DOHH2 (cell line): Measurements from ENCODE around the gene BCKDHA.
"Not testable (repeated sequence)": the region's sequence is repeated elsewhere in the genome, so short reads cannot be mapped to it uniquely, and the experiment has no call there.

Experiments used
- H3F3A ChIP-seq: fragments of 200-600 bp; sonication (generic), shearing (Covaris generic); 2 replicates; pipeline ENCODE4 v1.6.0; 2016; ENCODE audit warnings: antibody characterized with exemption, mild to moderate bottlenecking; ENCODE audit not compliant: control insufficient read depth, insufficient read depth
- H3K27ac ChIP-seq: fragments of 200-600 bp; sonication (generic); 2 replicates; pipeline ENCODE4 v1.5.1; 2014; ENCODE audit warnings: low read depth, mild to moderate bottlenecking, low read length, moderate library complexity
- H3K27me3 ChIP-seq: fragments of 200-600 bp; sonication (generic); 2 replicates; pipeline ENCODE4 v1.6.1; 2014; ENCODE audit warnings: mild to moderate bottlenecking, low read length, mixed read lengths; ENCODE audit not compliant: control insufficient read depth
- H3K36me3 ChIP-seq: fragments of 200-600 bp; sonication (generic); 2 replicates; pipeline ENCODE4 v1.6.1; 2014; ENCODE audit warnings: mild to moderate bottlenecking, low read length, moderate library complexity, mixed read lengths; ENCODE audit not compliant: control insufficient read depth
- H3K4me1 ChIP-seq: fragments of 200-600 bp; sonication (generic); 2 replicates; pipeline ENCODE4 v1.6.1; 2014; ENCODE audit warnings: mild to moderate bottlenecking, low read length, mixed read lengths; ENCODE audit not compliant: control insufficient read depth
- H3K4me2 ChIP-seq: fragments of 200-600 bp; sonication (generic); 2 replicates; pipeline ENCODE4 v1.6.0; 2014; ENCODE audit warnings: mild to moderate bottlenecking, low read length, moderate library complexity
- H3K4me3 ChIP-seq: fragments of 200-600 bp; sonication (generic); 2 replicates; pipeline ENCODE4 v1.5.1; 2014; ENCODE audit warnings: mild to moderate bottlenecking, low read length, mixed read lengths
- H3K79me2 ChIP-seq: fragments of 200-600 bp; sonication (generic); 2 replicates; pipeline ENCODE4 v1.6.1; 2014; ENCODE audit warnings: mild to moderate bottlenecking, low read length, mixed read lengths; ENCODE audit not compliant: control insufficient read depth
- H3K9me2 ChIP-seq: fragments of 200-600 bp; sonication (generic); replicated peaks from 2 replicates; pipeline ENCODE4 v1.6.1; 2014; ENCODE audit warnings: mild to moderate bottlenecking, low read length, mixed read lengths; ENCODE audit not compliant: control insufficient read depth
- H3K9me3 ChIP-seq: fragments of 200-600 bp; sonication (generic); 2 replicates; pipeline ENCODE4 v1.6.1; 2014; ENCODE audit warnings: antibody characterized with exemption, low read length, mixed read lengths; ENCODE audit not compliant: control insufficient read depth, insufficient read depth
- H4K20me1 ChIP-seq: fragments of 200-600 bp; sonication (generic); 2 replicates; pipeline ENCODE4 v1.6.0; 2014; ENCODE audit warnings: low read depth, mild to moderate bottlenecking, antibody characterized with exemption, low read length, moderate library complexity; ENCODE audit not compliant: control insufficient read depth, insufficient read depth
- EZH2phosphoT487 ChIP-seq: fragments of 200-600 bp; sonication (generic); IDR thresholded peaks from 2 replicates; pipeline ENCODE4 v1.6.1; 2017; ENCODE audit warnings: borderline replicate concordance, mild to moderate bottlenecking, antibody characterized with exemption, low read length, moderate library complexity, mixed read lengths
- TF ChIP-seq, protein P1 (sequence below): fragments of 200-600 bp; sonication (generic); IDR thresholded peaks from one replicate; pipeline ENCODE4 v1.5.1; 2014; ENCODE audit warnings: antibody characterized with exemption, mild to moderate bottlenecking, low read depth, low read length; ENCODE audit not compliant: poor library complexity, severe bottlenecking

BCKDHA gene

DNA sequence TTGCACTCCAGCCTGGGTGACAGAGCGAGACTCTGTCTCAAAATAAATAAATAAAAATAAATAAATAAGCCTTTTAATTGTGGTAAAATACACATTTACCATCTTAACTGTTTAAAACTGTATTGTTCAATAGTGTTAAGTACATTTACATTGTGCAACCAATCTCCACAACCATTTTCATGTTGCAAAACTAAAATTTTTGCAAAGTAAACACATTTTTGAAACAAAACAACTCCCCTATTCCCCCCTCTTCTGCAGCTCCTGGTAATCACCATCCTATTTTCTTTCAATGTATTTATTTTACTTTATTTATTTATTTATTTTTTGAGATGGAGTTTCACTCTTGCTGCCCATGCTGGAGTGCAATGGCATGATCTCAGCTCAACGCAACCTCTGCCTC is 27.8 kb upstream of the BCKDHA start:
- Histone ChIP-seq H3K4me1 (peaks cover 14% of the 10 kb centered on the region), H3K9me2 (no peaks in the 10 kb centered on the region), H3K79me2 (peaks cover 21% of the 10 kb centered on the region), H3K36me3 (no peaks in the 10 kb centered on the region; the same call in 1 of the 2 replicates), H3K27ac (no peak overlapping the region), H3K4me2 (no peak overlapping the region), H4K20me1 (no peaks in the 10 kb centered on the region), H3K27me3 (no peaks in the 10 kb centered on the region), H3K9me3 (no peaks in the 10 kb centered on the region), H3K4me3 (no peak overlapping the region), H3F3A (no peaks in the 10 kb centered on the region)
- TF ChIP-seq, protein P1, sequence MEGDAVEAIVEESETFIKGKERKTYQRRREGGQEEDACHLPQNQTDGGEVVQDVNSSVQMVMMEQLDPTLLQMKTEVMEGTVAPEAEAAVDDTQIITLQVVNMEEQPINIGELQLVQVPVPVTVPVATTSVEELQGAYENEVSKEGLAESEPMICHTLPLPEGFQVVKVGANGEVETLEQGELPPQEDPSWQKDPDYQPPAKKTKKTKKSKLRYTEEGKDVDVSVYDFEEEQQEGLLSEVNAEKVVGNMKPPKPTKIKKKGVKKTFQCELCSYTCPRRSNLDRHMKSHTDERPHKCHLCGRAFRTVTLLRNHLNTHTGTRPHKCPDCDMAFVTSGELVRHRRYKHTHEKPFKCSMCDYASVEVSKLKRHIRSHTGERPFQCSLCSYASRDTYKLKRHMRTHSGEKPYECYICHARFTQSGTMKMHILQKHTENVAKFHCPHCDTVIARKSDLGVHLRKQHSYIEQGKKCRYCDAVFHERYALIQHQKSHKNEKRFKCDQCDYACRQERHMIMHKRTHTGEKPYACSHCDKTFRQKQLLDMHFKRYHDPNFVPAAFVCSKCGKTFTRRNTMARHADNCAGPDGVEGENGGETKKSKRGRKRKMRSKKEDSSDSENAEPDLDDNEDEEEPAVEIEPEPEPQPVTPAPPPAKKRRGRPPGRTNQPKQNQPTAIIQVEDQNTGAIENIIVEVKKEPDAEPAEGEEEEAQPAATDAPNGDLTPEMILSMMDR: no peak
- TF ChIP-seq EZH2phosphoT487: no peak

DNA sequence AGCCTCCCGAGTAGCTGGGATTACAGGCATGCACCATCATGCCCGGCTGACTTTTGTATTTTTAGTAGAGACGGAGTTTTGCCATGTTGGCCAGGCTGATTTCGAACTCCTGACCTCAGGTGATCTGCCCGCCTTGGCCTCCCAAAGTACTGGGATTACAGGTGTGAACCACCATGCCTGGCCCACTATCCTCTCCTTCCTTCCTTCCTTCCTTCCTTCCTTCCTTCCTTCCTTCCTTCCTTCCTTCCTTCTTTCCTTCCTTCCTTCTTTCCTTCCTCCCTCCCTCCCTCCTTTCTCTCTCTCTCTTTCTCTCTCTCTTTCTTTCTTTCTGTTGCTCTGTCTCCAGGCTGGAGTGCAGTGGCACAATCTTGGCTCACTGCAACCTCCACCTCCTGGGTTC is 26.5 kb upstream of the BCKDHA start:
- not testable (repeated sequence) for H4K20me1 ChIP-seq
- H3K79me2 ChIP-seq: peaks cover 11% of the 10 kb centered on the region

DNA sequence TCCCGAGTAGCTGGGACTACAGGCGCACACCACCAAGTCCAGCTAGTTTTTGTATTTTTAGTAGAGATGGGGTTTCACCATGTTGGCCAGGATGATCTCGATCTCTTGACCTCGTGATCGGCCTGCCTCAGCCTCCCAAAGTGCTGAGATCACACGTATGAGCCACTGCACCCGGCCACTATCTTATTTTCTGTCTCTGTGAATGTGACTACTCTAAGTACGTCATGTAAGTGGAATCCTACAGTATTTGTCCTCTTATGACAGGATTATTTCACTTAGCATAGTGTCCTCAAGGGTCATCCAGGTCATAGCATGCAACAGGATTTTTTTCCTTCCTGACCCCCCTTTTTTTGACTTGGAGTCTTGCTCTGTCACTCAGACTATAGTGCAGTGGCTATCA is 26.1 kb upstream of the BCKDHA start:
- H3K79me2 ChIP-seq: peaks cover 7% of the 10 kb centered on the region; the same call in 1 of the 2 replicates
- no peaks in the 10 kb centered on the region for H3K27me3 ChIP-seq
- no peak for TF ChIP-seq EZH2phosphoT487
- TF ChIP-seq, protein P1: no peak
- no peak overlapping the region for H3K27ac ChIP-seq
- H3K4me3 ChIP-seq: no peak overlapping the region
- H3K9me3 ChIP-seq: no peaks in the 10 kb centered on the region
- peaks cover 4% of the 10 kb centered on the region; the same call in 1 of the 2 replicates for H3K4me1 ChIP-seq
- H3F3A ChIP-seq: no peaks in the 10 kb centered on the region
- no peak overlapping the region for H3K4me2 ChIP-seq
- H3K36me3 ChIP-seq: no peaks in the 10 kb centered on the region; the same call in 1 of the 2 replicates
- H4K20me1 ChIP-seq: no peaks in the 10 kb centered on the region
- H3K9me2 ChIP-seq: no peaks in the 10 kb centered on the region

More for the DNA sequence above, 26.5 kb upstream of the BCKDHA start:
- not testable (repeated sequence) for H3K4me1 ChIP-seq, H3K9me3 ChIP-seq, H3K27me3 ChIP-seq, H3K4me3 ChIP-seq, H3F3A ChIP-seq, H3K27ac ChIP-seq, H3K9me2 ChIP-seq, H3K36me3 ChIP-seq, H3K4me2 ChIP-seq

DNA sequence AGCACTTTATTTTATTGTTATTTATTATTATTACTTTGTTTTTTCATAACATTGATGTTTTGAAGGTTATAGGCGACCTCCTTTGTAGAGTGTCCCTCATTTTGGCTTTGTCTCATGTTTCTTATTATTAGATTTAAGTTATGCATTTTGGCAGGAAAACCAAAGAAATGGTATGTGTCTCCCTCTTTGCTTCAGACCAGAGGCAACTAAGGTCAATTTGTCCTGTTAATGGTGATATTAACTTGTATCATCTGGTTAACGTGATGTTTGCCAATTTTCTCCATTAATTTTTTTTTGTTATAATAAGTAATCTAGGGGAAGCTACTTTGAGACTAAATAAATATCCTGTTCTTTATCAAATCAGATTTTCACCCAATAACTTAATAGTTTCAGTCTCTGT is 25.1 kb upstream of the BCKDHA start:
- Histone ChIP-seq H3K4me3 (no peak overlapping the region), H3K27me3 (no peaks in the 10 kb centered on the region), H4K20me1 (no peaks in the 10 kb centered on the region), H3K9me3 (no peaks in the 10 kb centered on the region), H3K27ac (no peak overlapping the region), H3K36me3 (no peaks in the 10 kb centered on the region; the same call in 1 of the 2 replicates), H3F3A (no peaks in the 10 kb centered on the region), H3K4me1 (peaks cover 4% of the 10 kb centered on the region; the same call in 1 of the 2 replicates), H3K79me2 (peaks cover 5% of the 10 kb centered on the region; the same call in 1 of the 2 replicates), H3K4me2 (no peak overlapping the region), H3K9me2 (no peaks in the 10 kb centered on the region)
- no peak for TF ChIP-seq EZH2phosphoT487
